Smooth muscle cell (in vitro differentiated cells): Measurements from ENCODE around the gene COL11A2. TPM values are rescaled to one million over a fixed set of nuclear protein-coding genes. Genes with fewer than 3 reads are reported as not detected.

Experiments used
- DNase-seq: peaks from one replicate; lab custom pipeline; 2025; ENCODE audit not compliant: unreplicated experiment; lab: John Stamatoyannopoulos, UW
- H2AFZ ChIP-seq: fragments of 200-600 bp; sonication (generic); 2 replicates; pipeline ENCODE4 v1.6.0; 2016; ENCODE audit warnings: antibody characterized with exemption, low read depth, mild to moderate bottlenecking
- H3F3A ChIP-seq: fragments of 200-600 bp; sonication (generic); 2 replicates; pipeline ENCODE4 v1.6.0; 2017; ENCODE audit warnings: antibody characterized with exemption, low read depth
- H3K27ac ChIP-seq: fragments of 200-600 bp; sonication (generic); 2 replicates; pipeline ENCODE4 v1.5.1; 2016; ENCODE audit warnings: low read depth, mild to moderate bottlenecking
- H3K27me3 ChIP-seq: fragments of 200-600 bp; sonication (generic); 2 replicates; pipeline ENCODE4 v1.6.1; 2016; ENCODE audit warnings: low read depth, mild to moderate bottlenecking
- H3K36me3 ChIP-seq: fragments of 200-600 bp; sonication (generic); 2 replicates; pipeline ENCODE4 v1.5.1; 2016; ENCODE audit warnings: low read depth
- H3K4me1 ChIP-seq: fragments of 200-600 bp; sonication (generic); 2 replicates; pipeline ENCODE4 v1.5.1; 2016; ENCODE audit warnings: low read depth
- H3K4me2 ChIP-seq: fragments of 200-600 bp; sonication (generic); 2 replicates; pipeline ENCODE4 v1.6.0; 2016; ENCODE audit warnings: mild to moderate bottlenecking
- H3K4me3 ChIP-seq: fragments of 200-600 bp; sonication (generic); 2 replicates; pipeline ENCODE4 v1.5.1; 2016; ENCODE audit warnings: mild to moderate bottlenecking
- H3K79me2 ChIP-seq: fragments of 200-600 bp; sonication (generic); 2 replicates; pipeline ENCODE4 v1.6.0; 2016; ENCODE audit warnings: low read depth, mild to moderate bottlenecking
- H3K9ac ChIP-seq: fragments of 200-600 bp; sonication (generic); 2 replicates; pipeline ENCODE4 v1.6.0; 2016; ENCODE audit warnings: low read depth
- H3K9me3 ChIP-seq: fragments of 200-600 bp; sonication (generic); replicated peaks from 2 replicates; pipeline ENCODE4 v1.5.1; 2016; ENCODE audit warnings: low read depth
- H4K20me1 ChIP-seq: fragments of 200-600 bp; sonication (generic); 2 replicates; pipeline ENCODE4 v1.6.0; 2016; ENCODE audit warnings: low read depth
- CTCF ChIP-seq: fragments of 200-600 bp; sonication (generic); IDR thresholded peaks from 2 replicates; pipeline ENCODE4 v1.5.1; 2017; ENCODE audit warnings: borderline replicate concordance, mild to moderate bottlenecking, antibody characterized with exemption; ENCODE audit not compliant: insufficient read depth, poor library complexity, severe bottlenecking
- WGBS: methylation state at CpG from one replicate; pipeline ENCODE4 v1.1.7; 2016; ENCODE audit warnings: low lambda C conversion rate; 5-methylcytosine and 5-hydroxymethylcytosine counted together
- polyA plus RNA-seq: library from polyadenylated mRNA; unstranded; fragments of >200 nt; fragmentation: Nextera tagmentation; extraction: Ambion mirVana; gene quantifications from 2 replicates; pipeline ENCODE4 v1.2.1, GENCODE V29; 2016
- total RNA-seq: library from RNA; depleted of rRNA; stranded (reverse); fragments of >200 nt; gene quantifications from 2 replicates; pipeline ENCODE4 v1.2.3, GENCODE V29; 2014

The COL11A2 gene
- total and polyA plus RNA-seq, 2 experiments from 2014 or later = 0.36 to 1.2 TPM

- WGBS = 83% methylated on average over 6 of the region's 6 CpGs
- TF ChIP-seq CTCF = no peak
These were observed 25.0 kb upstream of the COL11A2 start for GRCh38 chr6:33217246-33217645.

GRCh38 chr6:33216117-33216649 is 23.9 kb upstream of the COL11A2 start:
- Histone ChIP-seq H3F3A (no peaks in the 10 kb centered on the region), H3K4me2 (no peak overlapping the region), H4K20me1 (no peaks in the 10 kb centered on the region), H3K36me3 (no peaks in the 10 kb centered on the region), H3K9ac (no peak overlapping the region), H3K4me1 (peaks cover 9% of the 10 kb centered on the region), H2AFZ (no peak overlapping the region), H3K27ac (no peak overlapping the region), H3K9me3 (no peaks in the 10 kb centered on the region), H3K4me3 (no peak overlapping the region), H3K27me3 (peaks cover 12% of the 10 kb centered on the region), H3K79me2 (no peaks in the 10 kb centered on the region)
- DNase-seq = no peak
- WGBS = 99% methylated on average over 4 of the region's 4 CpGs
- TF ChIP-seq CTCF = no peak

More at GRCh38 chr6:33217246-33217645, 25.0 kb upstream of the COL11A2 start:
- Histone ChIP-seq H3K9me3 (no peaks in the 10 kb centered on the region), H3K27me3 (peaks cover 16% of the 10 kb centered on the region), H4K20me1 (no peaks in the 10 kb centered on the region), H3K36me3 (no peaks in the 10 kb centered on the region), H3K79me2 (no peaks in the 10 kb centered on the region), H3K4me3 (no peak overlapping the region), H3K27ac (no peak overlapping the region), H3F3A (no peaks in the 10 kb centered on the region), H3K4me1 (peaks cover 9% of the 10 kb centered on the region), H3K4me2 (no peak overlapping the region), H3K9ac (no peak overlapping the region), H2AFZ (no peak overlapping the region)
- no peak for DNase-seq

GRCh38 chr6:33215271-33216116 is 23.2 kb upstream of the COL11A2 start:
- Histone ChIP-seq H3K4me1 (peaks cover 9% of the 10 kb centered on the region), H3K4me2 (no peak overlapping the region), H2AFZ (no peak overlapping the region), H3K4me3 (no peak overlapping the region), H3F3A (no peaks in the 10 kb centered on the region), H3K27ac (no peak overlapping the region), H3K36me3 (no peaks in the 10 kb centered on the region), H3K79me2 (no peaks in the 10 kb centered on the region), H3K9me3 (no peaks in the 10 kb centered on the region), H3K27me3 (peaks cover 12% of the 10 kb centered on the region), H3K9ac (no peak overlapping the region), H4K20me1 (no peaks in the 10 kb centered on the region)
- no peak for TF ChIP-seq CTCF
- WGBS = 79% methylated on average over 9 of the region's 9 CpGs
- no peak for DNase-seq
